Measurements from ENCODE around the gene CAMK2A.

DNA sequence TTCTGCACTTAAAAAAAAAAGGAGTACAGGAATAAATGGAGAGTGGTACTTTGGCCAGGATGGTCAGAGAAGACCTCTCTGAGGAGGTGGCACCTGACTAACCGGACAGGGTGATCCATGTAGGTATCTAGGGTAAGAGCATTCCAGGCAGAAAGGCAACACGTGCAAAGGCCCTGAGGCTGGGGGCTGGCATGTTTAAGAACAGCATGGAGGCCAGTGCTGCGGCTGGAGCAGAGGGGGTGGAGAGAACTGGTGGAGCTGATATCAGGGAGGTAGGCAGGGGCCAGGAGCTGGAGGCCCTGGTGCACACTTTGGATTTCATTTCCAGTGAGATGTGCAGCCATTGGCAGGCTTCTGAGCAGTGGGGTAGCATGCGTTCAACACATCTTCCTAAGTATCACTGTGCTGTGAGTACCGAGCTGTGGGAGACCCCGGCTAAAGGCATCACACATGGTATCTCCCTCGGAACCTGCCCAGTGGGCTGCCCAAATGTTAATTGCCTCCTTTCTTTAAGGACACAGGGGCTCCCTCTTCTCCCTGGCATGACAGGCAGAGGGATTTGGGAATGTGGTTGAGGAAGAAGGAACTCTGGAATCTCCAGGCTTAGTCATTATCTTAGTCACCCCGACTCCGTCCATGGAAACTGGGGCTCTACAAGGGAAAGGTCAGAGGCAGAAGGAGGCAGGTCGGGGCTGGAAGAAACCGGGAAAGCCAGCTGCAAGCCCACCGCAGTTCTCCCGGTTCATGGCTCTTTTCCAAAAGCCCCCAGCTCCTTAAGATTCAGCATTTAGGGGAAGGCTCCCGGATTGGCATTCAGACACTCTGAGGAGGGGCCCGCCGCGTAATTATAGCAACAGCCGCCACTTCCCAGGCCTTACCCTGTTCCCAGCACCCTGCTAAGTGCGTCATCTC is 81.1 kb downstream of the CAMK2A start:
- TF ChIP-seq CTCF (conservative IDR thresholded peaks at IDR 0.05; ENCODE audit: low read depth in 2 of 2) (no peak), EZH2 (IDR thresholded peaks at IDR 0.05; ENCODE audit: low read depth, unreplicated experiment) (no peak), REST (IDR thresholded peaks at IDR 0.05; ENCODE audit: unreplicated experiment) (no peak), POLR2AphosphoS5 (IDR thresholded peaks at IDR 0.05; ENCODE audit: low read depth) (no peak), EZH2phosphoT487 (IDR thresholded peaks at IDR 0.05; ENCODE audit: unreplicated experiment) (no peak), CREB1 (CRISPR knock-in tag; IDR thresholded peaks at IDR 0.05; ENCODE audit: low read depth) (no peak), JUNB (IDR thresholded peaks at IDR 0.05; ENCODE audit: unreplicated experiment) (no peak), STAT1 (IDR thresholded peaks at IDR 0.05; ENCODE audit: unreplicated experiment) (no peak), ZNF462 (CRISPR knock-in tag; IDR thresholded peaks at IDR 0.05) (no peak), ZNF331 (CRISPR knock-in tag; IDR thresholded peaks at IDR 0.05; ENCODE audit: low read depth) (no peak), ZNF114 (CRISPR knock-in tag; IDR thresholded peaks at IDR 0.05) (no peak)
- TF ChIP-seq, protein P1, sequence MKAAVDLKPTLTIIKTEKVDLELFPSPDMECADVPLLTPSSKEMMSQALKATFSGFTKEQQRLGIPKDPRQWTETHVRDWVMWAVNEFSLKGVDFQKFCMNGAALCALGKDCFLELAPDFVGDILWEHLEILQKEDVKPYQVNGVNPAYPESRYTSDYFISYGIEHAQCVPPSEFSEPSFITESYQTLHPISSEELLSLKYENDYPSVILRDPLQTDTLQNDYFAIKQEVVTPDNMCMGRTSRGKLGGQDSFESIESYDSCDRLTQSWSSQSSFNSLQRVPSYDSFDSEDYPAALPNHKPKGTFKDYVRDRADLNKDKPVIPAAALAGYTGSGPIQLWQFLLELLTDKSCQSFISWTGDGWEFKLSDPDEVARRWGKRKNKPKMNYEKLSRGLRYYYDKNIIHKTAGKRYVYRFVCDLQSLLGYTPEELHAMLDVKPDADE (IDR thresholded peaks at IDR 0.05), result no peak
